IPS-NIHi7 (cell line): ENCODE measurements around the gene TMEM175.

Experiments used
- DNase-seq: peaks from one replicate; pipeline ENCODE4 v3.0.0; 2012; ENCODE audit warnings: mixed read lengths; ENCODE audit errors: extremely low spot score

The TMEM175 gene

DNA sequence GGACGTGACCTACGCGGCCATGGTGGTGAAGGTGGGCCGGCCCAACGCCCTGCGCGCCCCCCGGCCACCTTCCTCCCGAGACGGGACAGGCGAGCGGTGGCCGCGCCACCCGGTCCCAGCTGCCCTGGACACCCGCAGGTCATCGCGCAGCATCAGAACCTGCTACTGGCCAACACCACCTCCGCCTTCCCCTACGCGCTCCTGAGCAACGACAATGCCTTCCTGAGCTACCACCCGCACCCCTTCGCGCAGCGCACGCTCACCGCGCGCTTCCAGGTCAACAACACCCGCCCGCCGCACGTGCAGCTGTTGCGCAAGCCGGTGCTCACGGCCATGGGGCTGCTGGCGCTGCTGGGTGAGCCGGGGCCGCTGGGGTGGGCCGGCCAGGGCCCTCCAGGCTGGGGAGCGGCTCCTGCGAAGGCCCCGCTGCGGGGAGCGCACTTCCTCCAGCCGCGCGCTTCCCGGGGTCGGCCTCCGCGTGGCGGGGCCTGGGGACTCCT lies 69.9 kb downstream of the TMEM175 start:
- peak; percentile 43 for DNase-seq

DNA sequence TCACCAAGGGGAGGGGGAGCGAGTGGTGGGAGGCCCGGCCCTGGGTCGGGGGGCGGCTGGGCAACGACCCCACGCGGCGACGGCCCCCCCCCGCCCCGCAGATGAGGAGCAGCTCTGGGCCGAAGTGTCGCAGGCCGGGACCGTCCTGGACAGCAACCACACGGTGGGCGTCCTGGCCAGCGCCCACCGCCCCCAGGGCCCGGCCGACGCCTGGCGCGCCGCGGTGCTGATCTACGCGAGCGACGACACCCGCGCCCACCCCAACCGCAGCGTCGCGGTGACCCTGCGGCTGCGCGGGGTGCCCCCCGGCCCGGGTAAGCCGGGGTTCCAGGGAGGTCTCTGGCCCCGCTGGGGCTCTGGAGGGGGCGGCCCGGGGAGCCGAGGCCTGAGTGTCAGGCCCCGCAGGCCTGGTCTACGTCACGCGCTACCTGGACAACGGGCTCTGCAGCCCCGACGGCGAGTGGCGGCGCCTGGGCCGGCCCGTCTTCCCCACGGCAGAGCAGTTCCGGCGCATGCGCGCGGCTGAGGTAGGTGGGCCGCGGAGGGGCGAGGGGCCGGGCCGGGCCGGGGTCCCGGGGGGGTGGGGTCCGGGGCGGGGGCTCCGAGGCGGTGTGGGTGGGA lies 70.5 kb downstream of the TMEM175 start:
- DNase-seq, result no peak

DNA sequence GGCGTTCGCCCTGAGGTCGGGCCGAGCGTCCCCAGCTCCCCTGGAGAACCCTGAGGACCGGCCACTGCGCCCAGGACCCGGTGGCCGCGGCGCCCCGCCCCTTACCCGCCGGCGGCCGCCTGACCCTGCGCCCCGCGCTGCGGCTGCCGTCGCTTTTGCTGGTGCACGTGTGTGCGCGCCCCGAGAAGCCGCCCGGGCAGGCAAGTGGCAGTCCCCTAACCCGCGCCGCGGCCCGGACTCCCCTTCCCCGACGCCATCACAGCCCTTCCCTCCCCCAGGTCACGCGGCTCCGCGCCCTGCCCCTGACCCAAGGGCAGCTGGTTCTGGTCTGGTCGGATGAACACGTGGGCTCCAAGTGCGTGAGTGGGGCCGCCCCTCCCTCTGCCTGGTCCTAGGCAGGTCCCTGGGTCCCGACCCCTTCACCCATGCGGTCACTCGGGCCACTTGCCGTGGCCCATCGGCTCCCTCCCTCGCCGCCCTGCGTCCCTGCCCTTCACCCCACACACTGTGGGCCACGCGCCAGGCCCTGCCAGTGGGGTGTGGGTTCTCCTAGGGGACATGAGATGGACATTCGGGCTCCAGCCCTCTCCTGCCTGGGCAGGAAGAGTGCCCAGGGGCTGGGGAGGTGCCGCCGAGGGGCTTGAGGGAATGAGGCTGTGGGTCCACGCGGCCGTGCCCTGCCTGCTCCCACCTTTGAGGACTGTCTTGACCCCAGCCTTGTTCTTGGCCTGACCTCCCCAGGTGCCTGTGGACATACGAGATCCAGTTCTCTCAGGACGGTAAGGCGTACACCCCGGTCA lies 71.2 kb downstream of the TMEM175 start:
- DNase-seq, result no peak

DNA sequence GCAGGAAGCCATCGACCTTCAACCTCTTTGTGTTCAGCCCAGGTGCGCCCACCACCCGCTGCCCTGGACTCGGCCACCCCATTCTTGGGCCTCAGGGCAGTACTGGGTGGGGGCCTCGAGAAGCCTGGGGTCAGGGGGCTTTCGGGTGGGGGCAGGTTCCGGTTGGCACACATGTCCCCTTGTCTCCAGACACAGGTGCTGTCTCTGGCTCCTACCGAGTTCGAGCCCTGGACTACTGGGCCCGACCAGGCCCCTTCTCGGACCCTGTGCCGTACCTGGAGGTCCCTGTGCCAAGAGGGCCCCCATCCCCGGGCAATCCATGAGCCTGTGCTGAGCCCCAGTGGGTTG lies 71.8 kb downstream of the TMEM175 start:
- DNase-seq, result no peak

DNA sequence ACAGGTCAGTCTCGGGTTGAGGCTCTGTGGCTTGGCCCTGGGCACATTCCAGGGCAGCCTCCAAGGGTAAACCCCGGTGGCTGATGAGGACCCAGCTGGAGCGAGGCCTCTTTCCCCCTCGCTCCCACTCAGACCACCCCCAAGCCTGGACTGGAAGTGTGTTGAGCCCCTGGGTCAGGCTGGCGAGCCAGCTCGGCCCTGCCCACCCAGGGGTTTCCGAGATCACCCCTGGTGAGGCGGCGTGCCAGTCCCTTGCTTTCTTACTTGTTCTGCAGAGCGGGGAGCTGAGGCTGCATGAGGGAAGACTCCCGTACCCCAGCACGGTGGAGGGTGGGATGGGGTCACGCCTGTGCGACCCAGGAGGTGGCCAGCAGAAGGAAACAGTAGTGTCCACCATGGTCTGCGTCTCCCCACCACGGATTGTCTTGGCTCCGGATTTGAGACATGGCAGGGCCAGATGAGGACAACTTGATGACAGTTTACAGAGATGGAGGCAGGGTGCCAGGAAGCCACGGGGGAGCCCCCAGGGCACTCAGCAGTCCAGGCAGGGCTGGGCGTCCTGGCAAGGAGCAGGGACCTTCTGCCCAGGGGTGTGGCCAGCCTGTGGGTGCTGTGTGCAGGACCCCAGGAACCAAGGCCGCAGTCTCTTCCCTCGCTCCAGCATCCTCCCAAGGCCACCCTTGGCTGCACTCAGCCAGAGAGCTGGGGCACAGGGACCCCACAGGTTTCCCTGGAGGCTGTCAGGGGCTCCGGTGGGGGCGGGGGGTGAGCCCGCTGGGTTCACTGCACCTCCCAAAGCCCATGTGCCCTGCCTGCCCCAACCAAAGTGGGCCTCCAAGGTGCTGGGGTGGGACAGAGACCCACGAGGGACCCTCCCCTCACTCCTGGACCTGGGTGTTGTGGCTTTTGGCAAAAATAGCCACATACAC lies 72.6 kb downstream of the TMEM175 start:
- no peak for DNase-seq

DNA sequence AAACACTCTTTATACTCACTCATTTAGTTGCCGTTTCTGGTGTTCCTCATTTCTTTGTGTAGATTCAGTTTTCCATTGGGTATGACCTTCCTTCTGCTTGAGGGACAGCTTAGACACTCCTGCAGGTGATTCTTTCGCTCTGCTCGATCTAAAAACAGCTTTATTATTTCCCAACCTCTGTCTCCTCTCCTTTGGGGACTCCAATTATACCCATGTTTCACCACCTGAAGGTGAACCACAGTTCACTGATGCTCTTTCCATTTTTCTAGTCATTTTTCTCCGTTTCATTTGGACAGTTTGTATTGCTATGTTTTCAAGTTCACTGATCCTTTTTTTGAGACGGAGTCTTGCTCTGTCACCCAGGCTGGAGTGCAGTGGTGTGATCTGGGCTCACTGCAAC lies 74.6 kb downstream of the TMEM175 start:
- no peak for DNase-seq
